H9 (cell line): ENCODE results near the gene GPBP1L1. TPM values are rescaled to one million over a fixed set of nuclear protein-coding genes. Genes with fewer than 3 reads are reported as not detected.

ENCODE experiments used
- DNase-seq: peaks from one replicate; pipeline ENCODE4 v3.0.0-alpha.2; 2017
- H2AFZ ChIP-seq: one replicate; pipeline ENCODE4 v1.6.1; 2013; ENCODE audit warnings: mild to moderate bottlenecking, low read length, control low read depth, moderate library complexity
- H2AK5ac ChIP-seq: 2 replicates; pipeline ENCODE4 v1.6.1; 2013; ENCODE audit warnings: low read length, control low read depth, mixed read lengths; ENCODE audit not compliant: insufficient read length
- H2BK120ac ChIP-seq: one replicate; pipeline ENCODE4 v1.6.1; 2013; ENCODE audit warnings: low read depth, mild to moderate bottlenecking, low read length, control low read depth, inconsistent platforms; ENCODE audit not compliant: poor library complexity, severe bottlenecking
- H2BK12ac ChIP-seq: 2 replicates; pipeline ENCODE4 v1.6.1; 2013; ENCODE audit warnings: low read length, control low read depth, mixed read lengths, low read depth; ENCODE audit not compliant: insufficient read length
- H2BK15ac ChIP-seq: 2 replicates; pipeline ENCODE4 v1.6.1; 2013; ENCODE audit warnings: low read depth, low read length, control low read depth
- H2BK20ac ChIP-seq: one replicate; pipeline ENCODE4 v1.6.1; 2013; ENCODE audit warnings: low read depth, mild to moderate bottlenecking, low read length, control low read depth, inconsistent platforms; ENCODE audit not compliant: poor library complexity, severe bottlenecking
- H2BK5ac ChIP-seq: 2 replicates; pipeline ENCODE4 v1.6.1; 2013; ENCODE audit warnings: low read length, control low read depth, mixed read lengths; ENCODE audit not compliant: insufficient read length
- H3K14ac ChIP-seq: 2 replicates; pipeline ENCODE4 v1.6.1; 2013; ENCODE audit warnings: low read length, control low read depth; ENCODE audit not compliant: insufficient read depth
- H3K18ac ChIP-seq: 2 replicates; pipeline ENCODE4 v1.6.1; 2013; ENCODE audit warnings: low read depth, mild to moderate bottlenecking, mixed read lengths, low read length, control low read depth; ENCODE audit not compliant: insufficient read length
- H3K23ac ChIP-seq: 2 replicates; pipeline ENCODE4 v1.6.1; 2013; ENCODE audit warnings: low read length, control low read depth, mixed read lengths, low read depth; ENCODE audit not compliant: insufficient read length
- H3K23me2 ChIP-seq: 2 replicates; pipeline ENCODE4 v1.6.1; 2013; ENCODE audit warnings: low read depth, mild to moderate bottlenecking, mixed read lengths, low read length, control low read depth; ENCODE audit not compliant: insufficient read length, poor library complexity, severe bottlenecking
- H3K27ac ChIP-seq: 2 replicates; pipeline ENCODE4 v1.5.1; 2013; ENCODE audit warnings: low read length, control low read depth, mixed read lengths, low read depth; ENCODE audit not compliant: insufficient read length
- H3K27me3 ChIP-seq: 2 replicates; pipeline ENCODE4 v1.6.1; 2013; ENCODE audit warnings: low read length, control low read depth, inconsistent platforms; ENCODE audit not compliant: insufficient read depth
- H3K4ac ChIP-seq: 2 replicates; pipeline ENCODE4 v1.6.1; 2013; ENCODE audit warnings: low read depth, mild to moderate bottlenecking, control low read depth, inconsistent platforms, low read length, moderate library complexity
- H3K4me1 ChIP-seq: 2 replicates; pipeline ENCODE4 v1.6.1; 2013; ENCODE audit warnings: low read length, control low read depth, inconsistent platforms; ENCODE audit not compliant: insufficient read depth
- H3K4me2 ChIP-seq: 2 replicates; pipeline ENCODE4 v1.6.1; 2013; ENCODE audit warnings: low read length, control low read depth, mixed read lengths; ENCODE audit not compliant: insufficient read length, insufficient read depth
- H3K56ac ChIP-seq: 2 replicates; pipeline ENCODE4 v1.6.1; 2013; ENCODE audit warnings: low read depth, mild to moderate bottlenecking, mixed read lengths, low read length, control low read depth; ENCODE audit not compliant: insufficient read length
- H3K79me1 ChIP-seq: 2 replicates; pipeline ENCODE4 v1.6.1; 2013; ENCODE audit warnings: low read depth, mild to moderate bottlenecking, moderate library complexity, low read length, control low read depth, inconsistent platforms; ENCODE audit not compliant: insufficient read depth, poor library complexity, severe bottlenecking
- H3K79me2 ChIP-seq: 2 replicates; pipeline ENCODE4 v1.6.1; 2013; ENCODE audit warnings: low read length, control low read depth, inconsistent platforms; ENCODE audit not compliant: insufficient read depth
- H3K9ac ChIP-seq: 2 replicates; pipeline ENCODE4 v1.6.1; 2013; ENCODE audit warnings: low read length, control low read depth, mixed read lengths; ENCODE audit not compliant: insufficient read length; ENCODE audit errors: extremely low read depth
- H3K9me3 ChIP-seq: one replicate; pipeline ENCODE4 v1.6.1; 2013; ENCODE audit warnings: low read depth, low read length, inconsistent platforms; ENCODE audit not compliant: control insufficient read depth
- H3T11ph ChIP-seq: one replicate; pipeline ENCODE4 v1.6.1; 2013; ENCODE audit warnings: mild to moderate bottlenecking, low read length, control low read depth, inconsistent platforms
- H4K20me1 ChIP-seq: one replicate; pipeline ENCODE4 v1.6.1; 2013; ENCODE audit not compliant: control insufficient read depth, insufficient read length, insufficient read depth
- H4K5ac ChIP-seq: 2 replicates; pipeline ENCODE4 v1.6.1; 2013; ENCODE audit warnings: low read depth, mild to moderate bottlenecking, mixed read lengths, low read length, control low read depth; ENCODE audit not compliant: insufficient read length
- H4K8ac ChIP-seq: replicated peaks from 2 replicates; pipeline ENCODE4 v1.6.1; 2013; ENCODE audit warnings: low read length, control low read depth, mixed read lengths, low read depth; ENCODE audit not compliant: insufficient read length
- H4K91ac ChIP-seq: 2 replicates; pipeline ENCODE4 v1.6.1; 2013; ENCODE audit warnings: low read depth, mild to moderate bottlenecking, moderate library complexity, mixed read lengths, low read length, control low read depth; ENCODE audit not compliant: insufficient read length
- H3K27ac Mint-ChIP-seq, 3 experiments: 2 replicates in 2 of 3; 3 replicates in 1 of 3; pipeline ENCODE4 v1.8.0; 2020 to 2021; ENCODE audit warnings: mixed read lengths in 3 of 3, mild to moderate bottlenecking in 1 of 3, moderate library complexity in 1 of 3
- H3K27me3 Mint-ChIP-seq: 2 replicates; pipeline ENCODE4 v1.8.0; 2021; ENCODE audit warnings: low read depth, mild to moderate bottlenecking, moderate library complexity, mixed read lengths
- H3K36me3 Mint-ChIP-seq, 3 experiments: 2 replicates in 2 of 3; 3 replicates in 1 of 3; pipeline ENCODE4 v1.8.0; 2020 to 2021; ENCODE audit warnings: low read depth in 3 of 3, mixed read lengths in 3 of 3; ENCODE audit not compliant: insufficient read depth in 1 of 3
- H3K4me1 Mint-ChIP-seq, 2 experiments: 2 replicates each; pipeline ENCODE4 v1.8.0; 2020; ENCODE audit warnings: mixed read lengths in 2 of 2
- H3K4me3 Mint-ChIP-seq, 2 experiments: 2 replicates in 1 of 2; 3 replicates in 1 of 2; pipeline ENCODE4 v1.8.0; 2020 to 2021; ENCODE audit warnings: mild to moderate bottlenecking in 2 of 2, mixed read lengths in 2 of 2, moderate library complexity in 1 of 2
- H3K9me3 Mint-ChIP-seq, 2 experiments: 2 replicates in 1 of 2; 3 replicates in 1 of 2; pipeline ENCODE4 v1.8.0; 2020; ENCODE audit warnings: mild to moderate bottlenecking in 2 of 2, mixed read lengths in 2 of 2, moderate library complexity in 1 of 2
- CTCF ChIP-seq: fragments of 200-600 bp; sonication (generic); conservative IDR thresholded peaks from 3 replicates; pipeline ENCODE4 v1.8.0; 2021; ENCODE audit warnings: antibody characterized with exemption, mild to moderate bottlenecking
- WGBS: extraction: QIAGEN DNeasy Blood & Tissue Kit; methylation state at CpG from one replicate; pipeline ENCODE4 v1.1.7; 2013; ENCODE audit warnings: missing lambda C conversion rate, low lambda C conversion rate, mixed read lengths; ENCODE audit not compliant: insufficient read length; ENCODE audit errors: extremely low coverage; 5-methylcytosine and 5-hydroxymethylcytosine counted together
- total RNA-seq: library from RNA; stranded (reverse); gene quantifications from 2 replicates; pipeline ENCODE4 v1.2.1, GENCODE V29; 2021

Gene GPBP1L1
- total RNA-seq, 1 experiment from 2014 or later: 115 TPM

GRCh38 chr1:45619149-45619921 lies 67.0 kb downstream of the GPBP1L1 start:
- Histone ChIP-seq H3K4me1 (no peaks in the 10 kb centered on the region), H3K23ac (no peak overlapping the region), H3K9ac (no peak overlapping the region), H2AFZ (no peak overlapping the region), H3K79me1 (no peaks in the 10 kb centered on the region), H3K14ac (no peak overlapping the region), H3T11ph (no peak overlapping the region), H4K5ac (no peak overlapping the region), H2BK120ac (no peak overlapping the region), H3K23me2 (no peaks in the 10 kb centered on the region), H3K79me2 (no peaks in the 10 kb centered on the region), H4K91ac (no peak overlapping the region), H3K18ac (no peak overlapping the region), H4K8ac (no peak overlapping the region), H4K20me1 (no peaks in the 10 kb centered on the region), H2BK12ac (no peak overlapping the region), H3K27ac (peak overlapping the region; percentile 13), H2BK5ac (no peak overlapping the region), H3K4me2 (no peak overlapping the region), H3K27me3 (no peaks in the 10 kb centered on the region), H2BK20ac (no peak overlapping the region), H2BK15ac (no peak overlapping the region), H3K4ac (no peak overlapping the region), H3K56ac (no peak overlapping the region), H3K9me3 (no peaks in the 10 kb centered on the region), H2AK5ac (no peak overlapping the region)
- Mint-ChIP-seq H3K36me3 (peaks cover 28 to 57% (median 49%) of the 10 kb centered on the region in 3 experiments; a peak in 6 of 7 replicates), H3K4me1 (peaks cover 0 to 4% of the 10 kb centered on the region in 2 experiments; a peak in 1 of 4 replicates), H3K27me3 (no peaks in the 10 kb centered on the region), H3K4me3 (no peak overlapping the region), H3K27ac (peak overlapping the region in 2 of 3 experiments; percentile 73 to 98; a peak in 4 of 7 replicates), H3K9me3 (no peaks in the 10 kb centered on the region)
- no peak for TF ChIP-seq CTCF
- WGBS: no CpG with 5 or more reads among the region's 8 CpGs
- DNase-seq: no peak
